ENCODE results near the gene BCL2L14. TPM values are rescaled to one million over a fixed set of nuclear protein-coding genes. Genes with fewer than 3 reads are reported as not detected.
A peak's percentile ranks its signal among the peaks of the same experiment; 100 is the strongest.
"Not testable (repeated sequence)": the region's sequence is repeated elsewhere in the genome, so short reads cannot be mapped to it uniquely, and the experiment has no call there.

BCL2L14 gene
- total and polyA plus RNA-seq, 2 of the 13 experiments (the other 11 are each of a cell fraction or from before 2014, with no cell fraction given), result 0.11 TPM; not detected in 1

- TF ChIP-seq, protein P1, sequence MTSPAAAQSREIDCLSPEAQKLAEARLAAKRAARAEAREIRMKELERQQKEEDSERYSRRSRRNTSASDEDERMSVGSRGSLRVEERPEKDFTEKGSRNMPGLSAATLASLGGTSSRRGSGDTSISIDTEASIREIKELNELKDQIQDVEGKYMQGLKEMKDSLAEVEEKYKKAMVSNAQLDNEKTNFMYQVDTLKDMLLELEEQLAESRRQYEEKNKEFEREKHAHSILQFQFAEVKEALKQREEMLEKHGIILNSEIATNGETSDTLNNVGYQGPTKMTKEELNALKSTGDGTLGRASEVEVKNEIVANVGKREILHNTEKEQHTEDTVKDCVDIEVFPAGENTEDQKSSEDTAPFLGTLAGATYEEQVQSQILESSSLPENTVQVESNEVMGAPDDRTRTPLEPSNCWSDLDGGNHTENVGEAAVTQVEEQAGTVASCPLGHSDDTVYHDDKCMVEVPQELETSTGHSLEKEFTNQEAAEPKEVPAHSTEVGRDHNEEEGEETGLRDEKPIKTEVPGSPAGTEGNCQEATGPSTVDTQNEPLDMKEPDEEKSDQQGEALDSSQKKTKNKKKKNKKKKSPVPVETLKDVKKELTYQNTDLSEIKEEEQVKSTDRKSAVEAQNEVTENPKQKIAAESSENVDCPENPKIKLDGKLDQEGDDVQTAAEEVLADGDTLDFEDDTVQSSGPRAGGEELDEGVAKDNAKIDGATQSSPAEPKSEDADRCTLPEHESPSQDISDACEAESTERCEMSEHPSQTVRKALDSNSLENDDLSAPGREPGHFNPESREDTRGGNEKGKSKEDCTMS (CRISPR knock-in tag; conservative IDR thresholded peaks at IDR 0.05), result no peak
- no peak for TF ChIP-seq ADNP (CRISPR knock-in tag; IDR thresholded peaks at IDR 0.05)
Measured at GRCh38 chr12:12138203-12139154, 67.7 kb downstream of the BCL2L14 start (continued).

DNA sequence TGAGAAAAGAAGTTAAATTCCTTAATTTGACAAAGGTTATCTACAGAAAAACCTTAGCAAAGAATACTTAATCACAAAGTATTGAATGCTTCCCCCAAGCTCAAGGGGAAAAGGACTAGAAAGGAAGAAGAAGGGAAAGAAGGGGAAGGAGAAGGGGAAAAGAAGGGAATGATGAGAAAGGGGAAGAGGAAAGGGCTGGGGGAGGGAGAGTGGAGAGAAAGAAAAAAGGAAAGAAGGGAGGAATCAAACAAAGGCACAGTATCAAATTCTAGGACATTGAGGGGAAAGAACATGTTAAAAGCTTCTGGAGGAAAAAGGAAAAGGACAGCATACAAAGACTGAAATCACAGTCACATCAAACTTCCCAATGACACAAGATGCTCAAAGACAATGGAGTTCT lies 70.3 kb downstream of the BCL2L14 start:
- ChIA-PET CTCF (ENCODE audit: low intra/inter-chr PET ratio, low total read pairs) (no interaction called here), POLR2A (no interaction called here)
- Histone ChIP-seq H3K79me2 (ENCODE audit: insufficient read depth, low read length) (no peaks in the 10 kb centered on the region), H3K9me3 (ENCODE audit: low read length) (no peaks in the 10 kb centered on the region), H3K9ac (ENCODE audit: insufficient read depth, low read depth, low read length) (no peak overlapping the region), H3K27ac (ENCODE audit: extremely low read length, insufficient read depth, low read length) (no peak overlapping the region), H3K4me1 (ENCODE audit: insufficient read depth, low read length) (peaks cover 9% of the 10 kb centered on the region; the same call in 1 of the 2 replicates), H3K27me3 (ENCODE audit: control insufficient read depth in 1 of 2, insufficient read depth in 2 of 2, low read length in 2 of 2) (no peaks in the 10 kb centered on the region), H3K4me3 (replicated peaks in 1 of 3; ENCODE audit: insufficient read depth in 1 of 3, low read depth in 2 of 3, low read length in 3 of 3) (no peak overlapping the region), H2AFZ (ENCODE audit: low read length) (no peak overlapping the region), H3K4me2 (ENCODE audit: low read depth, low read length) (no peak overlapping the region), H3K36me3 (replicated peaks in 1 of 2; ENCODE audit: control insufficient read depth in 1 of 2, insufficient read depth in 2 of 2, low read length in 2 of 2) (peaks cover 5 to 43% of the 10 kb centered on the region in 2 experiments), H4K20me1 (ENCODE audit: insufficient read depth, low read length) (no peaks in the 10 kb centered on the region)
- DNase-seq (ENCODE audit: low spot score) (no peak), FAIRE-seq (no peak), ATAC-seq (no peak)
- intact Hi-C loops (cut with micrococcal nuclease; ENCODE audit: unreplicated experiment) (no loop called here), in situ Hi-C loops (cut with HindIII; ENCODE audit: extremely low pct_ligation_motif_present, low pct_unique_long_range_greater_than_20kb) (no loop called here)
- BruUV-seq (replicated peaks), result no TSS peak
- TF ChIP-seq ZNF205 (CRISPR knock-in tag; IDR thresholded peaks at IDR 0.05), result no peak
- peak; percentile 51 for TF ChIP-seq HNRNPK (IDR thresholded peaks at IDR 0.05; ENCODE audit: low read depth, low read length, poor library complexity, severe bottlenecking)

DNA sequence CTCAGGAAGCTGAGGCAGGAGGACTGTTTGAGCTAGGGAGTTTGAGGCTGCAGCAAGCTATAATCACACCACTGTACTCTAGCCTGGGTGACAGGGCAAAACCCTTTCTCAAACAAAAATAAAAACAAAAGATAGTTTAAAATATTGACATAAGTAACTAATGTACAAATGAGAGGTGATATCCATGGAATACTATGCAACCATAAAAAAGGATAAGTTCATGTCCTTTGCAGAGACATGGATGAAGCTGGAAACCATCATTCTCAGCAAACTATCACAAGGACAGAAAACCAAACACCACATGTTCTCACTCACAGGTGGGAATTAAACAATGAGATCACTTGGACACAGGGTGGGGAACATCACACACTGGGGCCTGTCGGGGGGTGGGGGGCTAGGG lies 73.8 kb downstream of the BCL2L14 start:
- H2AFZ ChIP-seq (ENCODE audit: low read length); H4K20me1 ChIP-seq (ENCODE audit: insufficient read depth, low read length); in situ Hi-C loops (cut with HindIII; ENCODE audit: extremely low pct_ligation_motif_present, low pct_unique_long_range_greater_than_20kb); DNase-seq (ENCODE audit: low spot score); intact Hi-C loops (cut with micrococcal nuclease; ENCODE audit: unreplicated experiment); H3K9ac ChIP-seq (ENCODE audit: insufficient read depth, low read depth, low read length); H3K4me3 ChIP-seq (replicated peaks in 1 of 3; ENCODE audit: insufficient read depth in 1 of 3, low read depth in 2 of 3, low read length in 3 of 3); H3K27me3 ChIP-seq (ENCODE audit: control insufficient read depth in 1 of 2, insufficient read depth in 2 of 2, low read length in 2 of 2); H3K9me3 ChIP-seq (ENCODE audit: low read length); CTCF ChIA-PET (ENCODE audit: low intra/inter-chr PET ratio, low total read pairs); BruUV-seq (replicated peaks); FAIRE-seq; H3K4me2 ChIP-seq (ENCODE audit: low read depth, low read length); H3K4me1 ChIP-seq (ENCODE audit: insufficient read depth, low read length); H3K79me2 ChIP-seq (ENCODE audit: insufficient read depth, low read length); ATAC-seq; POLR2A ChIA-PET; H3K27ac ChIP-seq (ENCODE audit: extremely low read length, insufficient read depth, low read length): not testable (repeated sequence)
- WGBS (ENCODE audit: low lambda C conversion rate), result 100% methylated on average over 1 of the region's 1 CpG
- H3K36me3 ChIP-seq (replicated peaks in 1 of 2; ENCODE audit: control insufficient read depth in 1 of 2, insufficient read depth in 2 of 2, low read length in 2 of 2), result peaks cover 9 to 45% of the 10 kb centered on the region in 2 experiments; a peak in 4 of 5 replicates
